HG02642 (cell line): ENCODE data around the gene IL17C.
"Not testable (repeated sequence)": the region's sequence is repeated elsewhere in the genome, so short reads cannot be mapped to it uniquely, and the experiment has no call there.

Experiments used
- ATAC-seq: cut with Tn5 transposase; IDR thresholded peaks from one replicate; pipeline ENCODE4 v1.9.1; 2021; ENCODE audit warnings: mild to moderate bottlenecking; ENCODE audit not compliant: unreplicated experiment, poor library complexity

Gene IL17C

DNA sequence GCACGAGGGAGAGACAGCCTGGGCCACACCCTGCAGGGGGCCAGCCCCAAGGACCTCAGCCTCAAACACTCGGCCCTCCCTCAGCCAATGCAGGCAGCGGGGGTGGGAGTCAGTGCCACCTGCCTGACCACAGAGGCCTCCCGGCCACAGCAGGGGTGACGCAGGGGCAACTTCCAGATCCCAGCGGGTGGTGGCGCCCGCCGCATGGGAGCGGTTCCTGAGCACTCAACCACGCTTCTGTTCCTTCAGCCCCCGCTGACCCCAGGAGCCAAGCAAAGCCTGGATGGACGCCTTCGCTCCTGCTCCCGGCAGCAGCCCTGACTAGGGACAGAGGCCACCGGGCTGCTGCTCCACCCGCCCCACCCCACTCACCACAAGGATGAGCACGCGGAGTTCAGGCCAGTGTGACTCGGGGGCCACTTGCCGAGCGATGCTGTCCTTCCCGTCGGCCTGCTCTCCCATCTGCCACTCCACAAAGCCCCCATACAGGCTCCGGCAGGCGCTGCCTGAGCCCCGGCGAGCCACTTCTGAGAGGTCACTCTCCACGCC is 17.4 kb downstream of the IL17C start:
- ATAC-seq: no peak

DNA sequence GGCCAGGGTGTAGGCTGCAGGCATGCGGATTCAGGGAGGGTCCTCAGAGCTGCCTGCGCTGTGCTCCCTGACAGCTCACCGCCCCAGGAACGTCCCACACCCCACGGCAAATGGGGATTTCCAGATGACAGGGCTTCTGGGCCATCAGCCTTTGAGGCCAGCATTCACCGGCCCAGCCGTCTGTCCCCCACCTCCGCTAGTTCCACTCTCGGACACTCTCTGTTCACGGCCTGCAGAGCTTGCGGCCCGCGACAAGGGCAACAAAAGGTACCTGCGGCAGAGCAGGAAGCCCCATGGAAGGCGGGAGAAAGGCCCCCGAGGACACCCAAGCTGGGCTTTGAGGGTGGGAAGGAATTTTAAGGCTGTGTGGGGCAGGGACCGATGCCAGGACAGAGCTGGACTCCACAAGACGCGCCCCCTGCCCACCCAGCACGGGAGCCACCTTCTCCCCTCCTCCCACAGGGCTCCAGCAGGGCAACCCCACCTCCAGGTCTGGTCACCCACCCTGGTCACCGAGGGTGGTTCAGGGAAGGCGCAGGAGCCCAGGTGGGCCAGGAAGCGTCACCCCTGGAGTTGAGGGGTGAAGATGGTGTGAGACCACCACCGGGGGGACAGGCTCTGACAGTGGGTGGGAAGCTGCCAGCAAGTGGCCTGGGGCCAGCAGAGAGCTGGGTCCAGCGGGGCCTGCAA is 18.1 kb downstream of the IL17C start:
- no peak for ATAC-seq

DNA sequence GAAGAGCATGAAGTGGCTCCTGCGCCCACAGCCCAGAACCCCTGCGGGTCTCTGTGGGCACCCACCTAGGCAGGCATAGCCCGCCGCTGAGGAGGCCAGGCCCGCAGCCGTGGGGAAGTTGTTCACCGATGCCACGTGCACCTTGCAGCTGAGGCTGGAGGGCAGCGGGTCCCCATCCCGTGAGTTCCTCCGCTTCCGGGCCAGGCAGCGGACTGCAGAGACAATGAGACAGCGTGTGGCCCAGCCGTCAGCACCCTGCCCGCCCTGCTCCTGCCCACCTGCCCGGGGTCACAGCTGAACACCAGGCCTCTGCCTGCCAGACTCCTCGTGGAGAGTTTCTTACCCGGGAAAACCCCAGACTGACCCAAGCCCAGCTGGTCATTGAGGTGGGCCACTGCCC is 19.0 kb downstream of the IL17C start:
- ATAC-seq: no peak

DNA sequence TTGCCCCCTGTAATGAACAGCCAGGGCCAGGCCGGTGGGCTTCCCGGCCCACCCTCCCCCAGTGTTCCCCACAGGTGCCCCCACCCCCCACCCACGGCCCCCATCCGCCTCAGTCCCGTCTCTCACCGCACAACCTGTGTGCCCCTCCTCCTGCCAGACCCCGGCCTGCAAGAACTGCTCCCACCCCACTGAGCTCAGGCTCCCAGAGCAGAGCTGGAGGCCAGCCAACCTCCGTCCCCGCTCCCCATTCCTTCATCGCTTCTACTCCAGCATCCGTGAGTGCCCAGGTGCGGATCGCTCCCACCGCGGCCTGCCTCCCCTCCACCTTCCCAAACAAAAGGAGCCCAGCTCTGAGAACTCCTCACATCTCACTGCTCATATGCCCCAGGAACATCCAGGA is 20.3 kb downstream of the IL17C start:
- no peak for ATAC-seq

DNA sequence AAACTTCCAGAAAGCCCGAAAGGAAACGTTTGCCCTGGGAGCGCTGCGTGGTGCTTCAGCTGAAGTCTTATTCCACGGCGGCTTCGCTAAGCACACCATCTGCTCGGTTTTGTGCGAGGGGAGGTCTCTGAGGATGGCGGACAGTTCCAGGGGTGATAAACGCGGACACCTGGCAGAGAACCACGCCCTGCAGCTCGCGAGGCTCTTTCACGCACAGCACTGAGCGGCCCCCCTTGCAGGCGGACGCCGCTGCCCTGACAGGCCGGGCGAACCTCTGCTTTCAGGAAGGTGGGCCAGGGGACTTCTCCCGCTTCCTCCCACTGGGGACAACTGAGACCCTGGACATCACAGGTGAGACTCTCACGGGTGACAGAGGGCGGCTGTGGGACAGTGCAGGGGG is 20.8 kb downstream of the IL17C start:
- no peak for ATAC-seq

DNA sequence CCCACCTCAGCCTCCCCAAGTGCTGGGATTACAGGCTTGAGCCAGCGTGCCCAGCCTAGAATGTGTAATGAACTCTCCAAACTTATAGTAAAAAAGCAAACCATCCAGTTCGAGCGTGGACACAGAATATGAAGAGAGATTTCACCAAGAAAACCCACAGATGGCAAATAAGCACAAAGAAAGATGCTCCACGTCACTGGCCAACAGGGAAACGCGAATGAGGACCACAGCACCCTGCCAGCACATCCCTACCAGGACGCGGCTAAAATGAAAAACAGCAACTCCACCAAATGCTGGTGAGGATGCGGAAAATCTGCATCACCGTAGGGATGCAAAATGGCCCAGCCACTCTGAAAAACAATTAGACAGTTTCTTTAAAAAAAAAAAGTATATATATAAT is 23.1 kb downstream of the IL17C start:
- no peak for ATAC-seq

DNA sequence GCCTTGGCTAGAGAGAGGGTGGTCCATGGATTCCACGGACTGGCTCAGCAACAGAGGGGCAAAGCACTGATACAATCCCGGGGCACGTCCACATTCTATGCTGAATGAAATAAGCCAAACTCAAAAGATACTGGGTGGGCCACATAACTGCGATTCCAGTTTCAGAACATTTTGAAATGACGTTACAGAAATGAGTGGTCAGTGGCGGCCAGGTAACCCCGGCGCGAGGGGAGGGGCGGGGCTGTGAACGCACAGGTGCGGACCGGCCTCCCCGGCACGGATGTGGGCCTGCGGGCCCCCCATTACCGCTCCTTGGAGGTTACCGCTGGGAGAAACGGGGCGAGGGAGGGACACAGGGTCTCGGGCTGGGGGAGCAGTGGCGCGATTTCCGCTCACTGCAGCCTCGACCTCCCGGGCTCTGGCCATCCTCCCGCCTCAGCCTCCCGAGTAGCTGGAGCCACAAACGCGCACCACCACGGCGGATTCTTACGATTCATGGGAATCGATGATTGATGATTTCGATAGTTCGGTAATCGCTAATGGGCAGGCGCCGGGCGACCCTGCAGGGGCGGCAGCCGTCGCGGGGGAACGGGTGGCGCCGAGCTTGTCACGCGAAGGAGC is 24.0 kb downstream of the IL17C start:
- ATAC-seq: peak; percentile 9

DNA sequence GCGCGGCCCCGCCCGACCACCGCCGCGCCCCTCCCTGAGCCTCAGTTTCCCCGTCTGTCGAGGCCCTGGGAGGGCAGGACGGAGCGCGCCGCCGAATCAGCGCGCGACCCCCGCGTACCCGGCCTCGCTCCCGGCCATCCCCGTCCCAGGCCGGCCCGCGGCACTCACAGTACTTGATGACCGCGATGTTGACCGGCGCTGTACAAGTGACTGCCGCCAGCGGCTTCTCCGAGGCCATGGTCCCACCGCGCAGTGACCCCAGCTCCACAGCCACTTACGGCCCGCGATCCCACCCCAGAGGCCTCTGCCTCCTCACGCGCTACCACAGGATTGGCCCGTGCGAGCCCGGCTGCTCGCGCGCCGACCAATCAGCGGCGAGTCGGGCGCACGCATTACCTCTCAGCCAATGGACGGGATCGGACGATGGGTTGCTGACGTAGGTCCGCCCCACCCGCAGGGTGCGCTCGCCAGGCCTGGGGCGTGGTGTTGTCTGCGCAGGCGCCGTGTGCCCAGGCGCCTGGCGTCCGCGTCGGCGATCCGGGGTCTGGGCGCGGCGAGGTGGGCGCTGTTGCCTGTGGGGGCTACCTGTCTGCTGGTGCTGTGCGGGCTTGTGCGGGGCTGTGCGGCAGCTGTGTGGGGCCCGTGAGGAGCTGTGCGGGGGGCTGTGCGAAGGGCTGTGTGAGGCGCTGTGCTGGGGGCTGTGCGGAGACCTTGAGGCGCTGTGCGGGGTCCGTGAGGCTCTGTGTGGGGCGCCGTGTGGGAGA is 24.7 kb downstream of the IL17C start, which contains the start of gene MVD:
TSS of gene MVD (minus strand) at position 249 of the 764 bp plus-strand sequence. CDS start at position 238, 11 bp downstream.
- ATAC-seq: peak; percentile 96

DNA sequence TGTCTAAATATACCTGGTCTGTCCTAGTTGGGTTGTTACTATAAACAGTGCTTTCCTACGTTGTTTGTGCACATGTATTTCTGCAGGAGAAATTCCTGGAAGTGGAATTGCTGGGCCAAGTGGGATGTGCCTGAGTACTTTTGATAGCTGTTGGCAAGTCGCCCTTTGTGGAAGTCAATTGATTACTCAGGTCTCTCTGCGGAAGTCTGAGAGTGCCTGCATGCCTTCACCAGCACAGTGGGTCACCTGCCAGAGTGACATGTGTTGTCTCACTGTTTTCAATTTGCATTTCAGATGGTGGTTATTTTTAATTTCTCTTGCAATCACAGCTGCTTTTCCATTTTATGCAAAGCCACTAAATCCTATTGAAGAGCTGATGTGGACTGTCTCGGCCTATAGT is 26.8 kb downstream of the IL17C start:
- ATAC-seq: no peak

DNA sequence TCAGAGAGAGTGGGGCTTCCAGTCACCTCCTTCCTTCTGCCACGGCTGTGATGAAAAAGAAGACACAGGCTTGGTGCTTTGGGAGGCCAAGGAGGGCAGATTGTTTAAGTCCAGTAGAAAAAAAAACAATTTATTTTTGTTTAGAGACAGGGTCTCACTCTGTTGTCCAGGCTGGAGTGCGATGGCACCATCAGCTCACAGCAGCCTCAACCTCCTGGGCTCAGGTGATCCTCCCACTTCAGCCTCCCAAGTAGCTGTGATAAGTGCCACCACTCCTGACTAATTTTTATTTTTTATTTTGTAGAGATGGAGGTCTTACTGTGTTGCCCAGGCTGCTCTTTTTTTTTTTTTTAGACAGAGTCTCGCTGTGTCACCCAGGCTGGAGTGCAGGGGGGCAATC is 27.2 kb downstream of the IL17C start:
- no peak for ATAC-seq

DNA sequence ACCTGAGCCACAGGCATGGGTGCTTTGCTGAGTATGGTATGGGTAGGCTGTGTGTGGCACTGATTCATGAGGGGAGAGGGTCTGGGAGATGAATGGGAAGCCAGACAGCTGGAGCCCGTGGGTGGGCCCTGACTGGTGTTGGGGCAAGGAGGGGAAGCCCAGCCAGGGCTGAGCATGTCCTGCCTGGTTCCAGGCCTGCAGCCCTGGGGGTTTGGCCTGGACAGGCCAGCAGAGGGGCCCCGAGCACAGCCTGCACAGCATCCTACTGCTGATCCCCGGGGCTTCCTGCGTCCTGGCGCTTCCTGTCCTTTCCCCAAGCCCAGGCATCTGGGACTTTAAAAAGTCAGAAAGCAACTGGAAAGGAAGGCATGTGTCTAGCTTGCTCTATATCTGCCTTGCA is 29.1 kb downstream of the IL17C start:
- ATAC-seq: no peak

DNA sequence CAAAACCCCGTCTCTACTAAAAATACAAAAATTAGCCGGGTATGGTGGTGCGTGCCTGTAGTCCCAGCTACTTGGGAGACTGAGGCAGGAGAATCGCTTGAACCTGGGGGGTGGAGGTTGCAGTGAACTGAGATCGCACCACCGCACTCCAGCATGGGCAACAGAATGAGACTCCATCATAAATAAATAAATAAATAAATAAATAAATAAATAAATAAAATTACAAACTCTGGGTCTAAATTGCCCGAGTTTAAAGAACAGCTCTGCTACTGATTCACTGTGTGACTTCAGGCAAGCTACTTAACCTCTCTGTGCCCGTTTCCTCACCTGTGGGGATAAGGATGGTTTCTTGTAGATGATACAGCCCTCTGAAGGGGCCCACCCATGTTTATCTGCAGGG is 31.1 kb downstream of the IL17C start:
- not testable (repeated sequence) for ATAC-seq

DNA sequence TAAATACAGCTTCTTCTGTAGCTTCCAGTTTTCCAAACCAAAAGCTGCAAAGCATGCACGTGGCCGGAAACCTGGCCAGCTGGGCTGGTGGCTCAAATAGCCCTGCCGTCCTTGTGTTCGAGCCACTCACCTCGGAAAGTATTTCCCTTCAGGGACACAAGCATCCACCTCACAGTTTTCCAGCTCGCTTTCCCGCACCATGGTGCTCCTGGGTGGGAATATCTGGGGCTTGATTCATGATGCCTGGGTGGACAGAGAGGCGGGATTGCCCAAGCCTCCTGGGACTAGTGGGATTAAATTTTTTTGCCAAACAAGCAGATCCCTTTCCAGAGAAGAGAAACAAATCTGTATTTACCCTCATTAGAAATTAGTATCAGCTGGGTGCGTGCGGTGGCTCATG is 31.6 kb downstream of the IL17C start:
- no peak for ATAC-seq

DNA sequence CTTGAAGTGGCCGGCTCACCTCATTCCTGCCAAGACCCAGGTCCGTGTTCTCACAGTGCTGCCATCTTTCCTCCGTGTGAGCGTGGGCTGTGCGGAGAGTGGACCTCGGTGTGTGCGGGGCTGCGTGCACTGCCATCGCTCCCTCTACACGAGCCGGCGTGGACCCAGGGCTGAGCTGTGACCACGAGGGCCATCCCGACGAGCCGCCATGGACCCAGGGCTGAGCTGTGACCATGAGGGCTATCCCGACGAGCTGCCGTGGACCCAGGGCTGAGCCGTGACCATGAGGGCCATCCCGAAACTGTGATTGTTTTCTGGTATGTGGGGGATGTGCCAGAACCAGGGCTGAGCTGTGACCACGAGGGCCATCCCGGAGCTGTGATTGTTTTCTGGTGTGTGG is 33.4 kb downstream of the IL17C start:
- ATAC-seq: no peak

DNA sequence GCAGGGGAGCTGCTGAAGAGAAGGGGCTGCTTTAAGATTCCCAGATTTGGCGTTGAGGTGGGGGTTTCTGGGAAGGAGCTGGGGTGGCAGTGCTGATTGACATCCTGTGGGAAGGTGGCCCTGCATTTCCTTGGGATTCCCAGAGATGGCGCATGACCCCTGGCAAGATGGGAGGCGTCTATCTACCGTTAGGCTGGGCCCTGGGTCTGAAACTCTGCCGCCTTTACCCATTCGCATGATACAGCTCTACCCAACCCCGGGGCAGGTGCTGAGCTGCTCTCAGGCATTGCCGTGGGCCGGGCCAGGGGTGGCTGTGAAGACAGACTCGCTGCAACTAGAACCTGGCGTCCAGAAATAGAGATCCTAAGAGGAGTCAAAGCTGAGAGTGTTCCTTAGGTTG is 34.4 kb downstream of the IL17C start:
- ATAC-seq: no peak

DNA sequence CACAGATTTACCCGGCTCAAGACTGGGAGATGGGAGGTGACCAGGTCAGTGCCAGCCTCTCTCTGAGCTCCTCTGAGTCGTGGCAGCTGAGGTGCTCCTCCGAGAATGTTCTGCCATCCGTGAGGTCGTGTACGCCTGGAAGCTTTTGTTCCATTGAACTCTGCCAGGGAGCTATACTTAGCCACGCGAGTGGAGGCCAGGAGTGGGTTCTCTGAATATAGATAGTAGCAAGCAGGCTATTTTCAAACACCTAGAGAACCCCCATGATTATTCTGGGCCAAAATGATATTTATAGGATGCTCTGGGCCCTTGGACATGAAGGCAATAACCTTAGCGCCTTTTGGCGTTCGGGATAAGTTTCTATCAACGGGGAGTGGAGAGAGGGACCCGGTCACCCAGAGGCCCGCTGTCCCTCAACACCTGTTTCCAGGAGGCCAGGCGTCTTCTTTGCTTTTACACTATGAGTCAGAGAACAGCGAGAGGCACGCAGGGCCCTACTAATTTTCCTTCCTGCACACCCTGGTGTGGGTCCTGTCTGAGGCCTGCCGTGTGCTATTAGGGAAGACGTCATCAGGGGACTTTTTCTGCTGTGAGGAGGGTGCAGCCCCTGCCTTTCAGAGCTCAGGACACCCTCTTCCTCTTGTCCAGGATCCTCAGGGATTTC is 35.5 kb downstream of the IL17C start:
- no peak for ATAC-seq

DNA sequence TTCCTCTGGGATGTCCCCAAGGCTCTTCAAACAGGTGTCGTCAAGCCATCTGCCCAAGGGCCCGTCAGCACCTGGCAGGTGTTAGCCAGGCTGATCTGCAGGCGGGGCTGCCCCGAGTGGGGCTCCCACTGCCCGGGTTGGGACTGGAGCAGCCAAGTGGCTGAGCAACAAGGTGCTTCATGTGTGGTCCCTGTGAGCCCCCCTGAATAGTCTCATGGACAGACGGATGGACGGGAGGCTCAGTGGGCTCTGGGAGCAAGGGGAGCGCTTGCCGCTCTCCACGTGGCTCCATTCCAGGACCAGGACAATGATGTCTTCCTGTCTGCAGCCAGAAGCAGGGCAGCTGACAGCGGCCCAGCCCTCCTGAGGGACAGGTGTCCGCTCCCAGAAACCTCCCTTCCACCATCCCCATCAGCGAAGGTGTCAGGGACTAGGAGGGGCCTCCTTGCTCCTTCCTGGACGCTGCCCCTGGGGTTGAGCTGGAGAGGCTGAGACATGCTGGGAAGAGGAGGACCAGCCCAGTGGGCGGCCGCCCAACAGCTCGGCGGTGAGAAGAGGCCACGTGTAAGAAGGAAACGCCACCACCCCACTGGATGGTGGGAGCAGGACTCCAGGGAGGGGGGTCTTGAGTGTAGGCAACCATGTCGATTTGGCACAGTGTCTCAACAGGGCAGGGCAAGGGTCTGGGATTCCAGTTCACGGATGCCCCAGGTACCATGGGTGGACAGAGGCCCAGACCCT is 38.3 kb downstream of the IL17C start:
- ATAC-seq: no peak

DNA sequence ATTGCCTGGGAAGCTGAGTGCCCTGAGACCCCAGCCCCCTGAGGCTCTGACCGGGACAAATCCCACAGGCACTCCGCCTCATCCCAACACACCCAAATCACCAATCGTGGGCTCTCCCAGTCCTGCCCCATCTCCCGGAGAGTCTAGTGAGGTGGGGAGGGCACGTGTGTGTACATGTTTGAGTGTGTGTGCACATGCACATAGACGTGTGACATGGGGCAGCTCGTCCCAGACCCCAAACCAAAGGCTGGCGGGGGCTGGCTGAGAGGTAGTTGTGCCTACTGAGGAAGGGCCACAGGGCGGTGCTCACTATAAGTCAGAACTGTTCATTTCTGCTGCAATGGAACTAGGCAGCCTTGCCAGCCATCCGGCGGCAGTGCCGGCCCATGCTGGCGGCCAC is 39.3 kb downstream of the IL17C start:
- no peak for ATAC-seq

DNA sequence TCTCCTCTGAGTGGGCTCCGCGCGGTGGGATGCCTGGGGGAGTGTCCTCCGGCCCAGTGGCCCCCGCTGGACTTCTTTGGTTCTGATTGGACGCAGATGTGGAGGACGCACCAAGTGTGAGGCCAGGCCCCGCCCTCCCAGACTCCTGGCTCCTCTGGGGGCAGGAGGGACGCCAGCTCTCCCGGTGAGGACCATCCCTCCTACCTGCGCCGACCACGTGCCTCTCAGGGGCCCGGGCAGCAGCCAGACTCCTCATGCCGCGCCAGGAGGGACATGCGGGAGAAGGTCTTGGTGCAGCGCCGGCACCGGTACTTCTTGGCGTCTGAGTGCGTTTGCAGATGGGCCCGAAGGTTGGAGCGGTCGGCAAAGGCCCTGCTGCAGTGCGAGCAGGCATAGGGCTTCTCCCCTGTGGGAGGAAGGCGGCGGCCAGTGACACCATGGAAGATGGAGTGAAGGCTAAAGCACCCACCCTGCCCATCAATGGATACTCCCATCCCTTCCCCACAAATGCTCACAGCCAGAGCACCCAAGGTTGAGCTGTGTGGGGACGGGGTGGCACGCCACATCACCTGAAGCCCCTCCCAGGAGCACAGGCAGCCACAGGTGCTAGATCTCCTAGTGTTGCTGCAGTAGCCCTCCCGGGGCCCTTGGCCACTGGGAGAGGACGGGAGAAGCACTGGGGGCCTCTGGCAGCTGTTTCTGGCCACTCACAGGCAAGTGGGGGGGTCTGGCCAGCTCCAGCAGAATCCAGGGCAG is 40.0 kb downstream of the IL17C start:
- ATAC-seq: no peak
